Right kidney (tissue), 1 donor: ENCODE results near the gene FAM53B.

Experiments
- DNase-seq: peaks from one replicate; pipeline ENCODE4 v3.0.0-alpha.2; 2016

The FAM53B gene

GRCh38 chr10:124743191-124744101, 732 bp downstream of the FAM53B start:
- peak; percentile 83 for DNase-seq

DNA sequence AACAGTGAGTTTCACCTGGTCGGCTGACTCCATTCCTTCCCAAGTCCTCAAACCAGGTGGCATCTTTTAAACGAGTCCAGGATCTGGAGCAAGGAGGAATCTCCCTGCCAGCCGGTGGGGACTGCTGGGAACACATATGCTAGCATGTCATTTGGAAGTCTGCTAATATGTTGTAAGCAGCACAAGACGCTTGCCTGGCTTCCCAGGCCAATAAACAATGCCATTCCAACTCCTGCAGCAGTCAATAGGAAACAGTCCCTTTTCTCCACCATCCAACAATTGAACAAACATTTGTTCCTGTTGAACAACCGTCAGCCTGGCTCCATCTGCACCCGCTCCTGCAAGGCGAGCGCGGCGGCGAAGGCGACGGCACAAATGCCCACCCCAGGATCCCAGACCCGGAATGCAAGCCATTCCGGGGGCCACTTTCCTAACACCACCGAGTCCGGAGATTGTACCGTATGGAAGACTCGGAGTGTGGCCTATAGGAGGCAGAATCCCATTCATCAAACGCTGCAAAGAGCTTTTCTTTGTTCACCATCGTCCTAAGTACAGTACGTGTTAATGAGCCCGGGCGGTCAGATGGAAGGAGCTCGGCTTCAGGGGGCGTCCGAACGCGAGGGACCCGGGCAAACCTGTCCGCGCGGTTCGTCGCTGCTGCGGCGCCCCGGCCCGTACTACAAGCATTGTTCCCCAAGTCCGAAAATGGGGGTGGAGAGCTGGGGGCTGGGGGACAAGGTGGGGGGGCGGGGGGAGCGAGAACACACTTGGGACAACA, 1.6 kb downstream of the FAM53B start:
- DNase-seq: peak; percentile 78

DNA sequence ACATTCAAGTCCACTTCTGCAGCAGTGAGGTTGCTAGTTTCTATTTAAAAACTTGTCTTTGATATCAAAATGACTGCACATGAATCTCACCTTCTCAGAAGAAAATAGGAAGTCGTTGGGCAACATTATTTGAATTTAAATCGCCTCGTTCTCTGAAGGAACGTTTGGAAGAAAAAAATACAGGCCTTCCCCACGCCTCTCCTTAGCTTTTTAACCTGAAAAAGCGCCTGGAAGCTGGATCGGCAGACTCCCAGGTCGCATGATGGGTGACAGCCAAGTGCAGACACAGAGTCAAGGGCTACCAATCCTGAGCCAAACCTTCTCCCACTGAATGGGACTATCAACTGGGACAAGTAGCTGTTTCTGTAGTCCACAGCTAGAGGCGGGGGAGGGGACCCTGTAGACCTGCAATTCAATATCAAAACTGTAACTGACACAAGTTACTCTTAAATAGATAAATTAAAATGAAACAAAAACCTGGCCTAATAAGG, 2.2 kb downstream of the FAM53B start:
- DNase-seq: no peak

GRCh38 chr10:124741281-124741921, 2.8 kb downstream of the FAM53B start:
- DNase-seq: peak; percentile 70

GRCh38 chr10:124740369-124741280, 3.6 kb downstream of the FAM53B start:
- peak; percentile 67 for DNase-seq

- DNase-seq: no peak
Observed at GRCh38 chr10:124739986-124740368, 4.2 kb downstream of the FAM53B start.

- no peak for DNase-seq
Observed at GRCh38 chr10:124739119-124739921, 4.9 kb downstream of the FAM53B start.

DNA sequence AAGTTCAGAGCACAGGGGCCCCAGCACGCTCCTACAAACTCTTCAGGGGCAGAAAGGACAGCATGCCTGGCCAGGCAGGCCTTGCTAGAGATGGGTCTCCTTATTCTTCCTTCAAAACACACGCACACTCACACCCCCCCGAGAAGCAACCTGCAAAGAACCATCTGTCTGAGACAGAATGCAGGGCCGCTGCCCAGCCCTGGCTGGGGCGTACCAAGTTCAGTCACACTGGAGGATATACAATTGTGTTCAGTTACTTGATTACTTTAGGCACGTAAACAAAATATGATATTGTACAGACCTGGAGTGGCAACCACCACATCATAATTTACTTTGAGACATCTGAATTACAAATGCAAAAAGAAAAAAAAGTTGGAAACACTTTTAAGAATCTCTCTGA, 5.7 kb downstream of the FAM53B start:
- DNase-seq: no peak

DNA sequence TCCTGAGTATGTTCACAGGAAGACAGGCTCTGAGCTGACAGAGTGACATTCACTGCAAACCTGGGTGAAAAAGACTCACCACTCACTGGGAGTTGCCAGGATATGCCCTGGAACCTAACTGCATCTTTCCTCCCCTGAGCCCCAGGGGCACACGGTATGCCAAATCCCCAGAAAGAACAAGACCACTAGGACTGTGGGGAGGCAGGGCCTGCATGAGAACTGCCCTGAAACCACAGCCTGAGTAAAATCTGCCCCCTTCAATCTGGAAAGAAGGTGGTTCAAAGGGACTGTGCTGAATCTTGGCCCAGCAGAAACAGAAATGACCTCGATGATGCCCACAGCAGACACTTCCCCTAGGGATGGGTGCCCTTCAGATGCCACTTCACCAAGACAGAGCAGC, 6.5 kb downstream of the FAM53B start:
- DNase-seq: no peak

- no peak for DNase-seq
Observed at GRCh38 chr10:124737221-124737620, 7.0 kb downstream of the FAM53B start.

- no peak for DNase-seq
Observed at GRCh38 chr10:124736491-124737136, 7.6 kb downstream of the FAM53B start.

DNA sequence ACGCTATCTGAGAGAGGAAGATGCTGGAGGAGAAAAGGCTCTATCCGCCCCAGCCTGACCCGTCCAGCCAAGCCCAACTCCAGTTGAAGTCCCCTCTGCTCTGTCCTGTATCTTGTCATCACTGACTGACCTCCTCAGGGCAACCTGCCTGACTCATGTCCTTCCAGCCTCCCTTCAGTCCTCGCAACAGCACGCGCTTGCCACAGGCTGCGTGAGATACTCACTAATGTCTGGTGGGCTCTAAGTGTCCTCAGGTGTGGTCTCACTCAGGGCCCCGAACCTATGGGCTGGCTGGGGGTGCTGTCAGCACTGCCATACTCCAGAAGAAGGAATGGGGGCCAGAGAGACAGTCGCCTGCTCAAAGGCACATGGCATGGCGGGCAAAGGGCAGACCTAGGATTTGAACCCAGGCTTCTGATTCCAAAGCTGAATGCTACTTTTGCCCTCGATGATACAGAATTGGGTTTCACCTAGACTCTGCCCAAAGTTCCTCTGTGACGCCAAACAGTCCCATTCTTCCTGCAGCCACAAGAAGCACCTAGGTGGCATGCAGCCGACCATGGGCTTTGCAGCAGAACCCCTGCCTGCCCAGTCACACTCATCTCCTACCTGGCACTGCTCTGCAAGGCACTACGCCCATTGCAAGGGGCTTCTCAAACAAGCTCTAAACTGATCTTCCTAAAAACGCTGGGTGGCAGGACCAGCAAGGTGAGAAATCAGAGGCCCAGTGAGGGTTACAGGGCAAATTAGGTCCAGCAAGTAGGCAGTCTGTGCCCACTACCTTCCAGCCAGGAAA, 8.5 kb downstream of the FAM53B start:
- DNase-seq: no peak

GRCh38 chr10:124734311-124735166, 9.6 kb downstream of the FAM53B start:
- DNase-seq: no peak

DNA sequence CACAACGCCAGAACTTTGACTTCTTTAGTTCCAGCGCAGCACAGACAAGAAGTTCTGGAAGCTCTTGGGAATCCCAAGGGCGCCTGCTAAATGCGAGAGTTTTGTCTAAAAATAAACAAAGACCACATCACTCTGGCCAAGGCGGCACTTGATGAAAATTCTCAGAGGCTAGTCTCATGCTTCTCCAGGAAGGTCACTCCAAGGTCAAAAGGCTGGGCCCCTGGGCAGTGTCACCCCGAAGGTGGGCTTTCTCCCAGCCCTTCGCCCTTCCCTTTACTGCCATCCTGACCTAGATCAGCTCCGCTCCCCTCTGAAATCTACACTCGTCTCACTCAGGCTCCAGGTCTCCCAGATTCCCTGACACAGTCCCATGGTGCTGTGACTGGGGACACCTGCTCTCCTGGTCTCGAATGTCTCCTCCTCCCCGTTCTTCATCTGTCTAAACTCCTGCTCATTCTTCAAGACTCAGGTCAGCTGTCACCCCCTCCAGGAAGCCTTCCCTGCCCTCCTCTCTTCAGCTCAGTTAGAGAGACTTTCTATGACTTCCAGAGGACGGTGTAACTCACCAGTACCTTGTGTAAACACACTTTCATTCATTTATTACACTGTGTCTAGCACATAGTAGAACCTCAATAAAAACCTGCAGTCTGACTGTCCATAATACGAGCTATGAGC, 10.5 kb downstream of the FAM53B start:
- no peak for DNase-seq

GRCh38 chr10:124732931-124733570, 11.1 kb downstream of the FAM53B start:
- no peak for DNase-seq

GRCh38 chr10:124731551-124731950, 12.6 kb downstream of the FAM53B start:
- DNase-seq: no peak

GRCh38 chr10:124730790-124731189, 13.4 kb downstream of the FAM53B start:
- DNase-seq: no peak
